Measurements from ENCODE around the gene SEMA5A.
"Not testable (repeated sequence)": the region's sequence is repeated elsewhere in the genome, so short reads cannot be mapped to it uniquely, and the experiment has no call there.

Gene SEMA5A

GRCh38 chr5:9363026-9363425 lies 182.8 kb downstream of the SEMA5A start:
- Histone ChIP-seq H3K4me1 (ENCODE audit: control insufficient read depth, insufficient read depth, low read length) (no peaks in the 10 kb centered on the region), H3K27ac (ENCODE audit: low read depth, low read length) (no peak overlapping the region), H3K4me3 (ENCODE audit: low read length) (no peak overlapping the region), H3K9ac (ENCODE audit: low read length) (no peak overlapping the region), H3K36me3 (ENCODE audit: control insufficient read depth, insufficient read depth, low read length) (no peaks in the 10 kb centered on the region), H3K27me3 (ENCODE audit: control insufficient read depth, insufficient read depth, low read length) (no peaks in the 10 kb centered on the region)

GRCh38 chr5:9362600-9362999 lies 183.3 kb downstream of the SEMA5A start:
- Histone ChIP-seq H3K4me1 (ENCODE audit: control insufficient read depth, insufficient read depth, low read length) (no peaks in the 10 kb centered on the region), H3K36me3 (ENCODE audit: control insufficient read depth, insufficient read depth, low read length) (no peaks in the 10 kb centered on the region), H3K9ac (ENCODE audit: low read length) (no peak overlapping the region), H3K27me3 (ENCODE audit: control insufficient read depth, insufficient read depth, low read length) (no peaks in the 10 kb centered on the region), H3K4me3 (ENCODE audit: low read length) (no peak overlapping the region), H3K27ac (ENCODE audit: low read depth, low read length) (no peak overlapping the region)

- no peak overlapping the region for H3K27ac ChIP-seq (ENCODE audit: low read depth, low read length)
- H3K27me3 ChIP-seq (ENCODE audit: control insufficient read depth, insufficient read depth, low read length) = no peaks in the 10 kb centered on the region
- no peaks in the 10 kb centered on the region for H3K4me1 ChIP-seq (ENCODE audit: control insufficient read depth, insufficient read depth, low read length)
- H3K4me3 ChIP-seq (ENCODE audit: low read length) = no peak overlapping the region
- H3K36me3 ChIP-seq (ENCODE audit: control insufficient read depth, insufficient read depth, low read length) = no peaks in the 10 kb centered on the region
- H3K9ac ChIP-seq (ENCODE audit: low read length) = no peak overlapping the region
Observed at GRCh38 chr5:9361835-9362234, 184.0 kb downstream of the SEMA5A start.

GRCh38 chr5:9358961-9359685 lies 186.8 kb downstream of the SEMA5A start:
- Histone ChIP-seq H3K36me3 (ENCODE audit: control insufficient read depth, insufficient read depth, low read length) (no peaks in the 10 kb centered on the region), H3K27ac (ENCODE audit: low read depth, low read length) (no peak overlapping the region), H3K4me3 (ENCODE audit: low read length) (no peak overlapping the region), H3K9ac (ENCODE audit: low read length) (no peak overlapping the region), H3K27me3 (ENCODE audit: control insufficient read depth, insufficient read depth, low read length) (no peaks in the 10 kb centered on the region), H3K4me1 (ENCODE audit: control insufficient read depth, insufficient read depth, low read length) (peaks cover 3% of the 10 kb centered on the region)

- H3K36me3 ChIP-seq (ENCODE audit: control insufficient read depth, insufficient read depth, low read length) = no peaks in the 10 kb centered on the region
- H3K4me1 ChIP-seq (ENCODE audit: control insufficient read depth, insufficient read depth, low read length) = peaks cover 3% of the 10 kb centered on the region
- H3K27me3 ChIP-seq (ENCODE audit: control insufficient read depth, insufficient read depth, low read length) = no peaks in the 10 kb centered on the region
- H3K9ac ChIP-seq (ENCODE audit: low read length) = no peak overlapping the region
- H3K27ac ChIP-seq (ENCODE audit: low read depth, low read length) = no peak overlapping the region
- no peak overlapping the region for H3K4me3 ChIP-seq (ENCODE audit: low read length)
Observed at GRCh38 chr5:9356351-9356825, 189.5 kb downstream of the SEMA5A start.

- Histone ChIP-seq H3K4me1 (ENCODE audit: control insufficient read depth, insufficient read depth, low read length) (peaks cover 3% of the 10 kb centered on the region), H3K27me3 (ENCODE audit: control insufficient read depth, insufficient read depth, low read length) (no peaks in the 10 kb centered on the region), H3K4me3 (ENCODE audit: low read length) (no peak overlapping the region), H3K36me3 (ENCODE audit: control insufficient read depth, insufficient read depth, low read length) (no peaks in the 10 kb centered on the region), H3K9ac (ENCODE audit: low read length) (no peak overlapping the region), H3K27ac (ENCODE audit: low read depth, low read length) (no peak overlapping the region)
Observed at GRCh38 chr5:9354336-9355081, 191.4 kb downstream of the SEMA5A start.

- H3K27ac ChIP-seq (ENCODE audit: low read depth, low read length); H3K27me3 ChIP-seq (ENCODE audit: control insufficient read depth, insufficient read depth, low read length); H3K4me3 ChIP-seq (ENCODE audit: low read length); H3K9ac ChIP-seq (ENCODE audit: low read length); H3K36me3 ChIP-seq (ENCODE audit: control insufficient read depth, insufficient read depth, low read length); H3K4me1 ChIP-seq (ENCODE audit: control insufficient read depth, insufficient read depth, low read length): not testable (repeated sequence)
Observed at GRCh38 chr5:9353048-9353447, 192.8 kb downstream of the SEMA5A start.

- H3K27ac ChIP-seq (ENCODE audit: low read depth, low read length) = no peak overlapping the region
- peaks cover 2% of the 10 kb centered on the region for H3K4me1 ChIP-seq (ENCODE audit: control insufficient read depth, insufficient read depth, low read length)
Observed at GRCh38 chr5:9351546-9351945, 194.3 kb downstream of the SEMA5A start.

GRCh38 chr5:9350301-9350797 lies 195.5 kb downstream of the SEMA5A start:
- H3K4me3 ChIP-seq (ENCODE audit: low read length) = no peak overlapping the region
- no peaks in the 10 kb centered on the region for H3K36me3 ChIP-seq (ENCODE audit: control insufficient read depth, insufficient read depth, low read length)
- H3K4me1 ChIP-seq (ENCODE audit: control insufficient read depth, insufficient read depth, low read length) = no peaks in the 10 kb centered on the region
- H3K27ac ChIP-seq (ENCODE audit: low read depth, low read length) = no peak overlapping the region
- no peaks in the 10 kb centered on the region for H3K27me3 ChIP-seq (ENCODE audit: control insufficient read depth, insufficient read depth, low read length)
- H3K9ac ChIP-seq (ENCODE audit: low read length) = no peak overlapping the region

More at GRCh38 chr5:9351546-9351945, 194.3 kb downstream of the SEMA5A start:
- Histone ChIP-seq H3K36me3 (ENCODE audit: control insufficient read depth, insufficient read depth, low read length) (no peaks in the 10 kb centered on the region), H3K4me3 (ENCODE audit: low read length) (no peak overlapping the region), H3K27me3 (ENCODE audit: control insufficient read depth, insufficient read depth, low read length) (no peaks in the 10 kb centered on the region), H3K9ac (ENCODE audit: low read length) (no peak overlapping the region)

- H3K9ac ChIP-seq (ENCODE audit: low read length) = no peak overlapping the region
- no peaks in the 10 kb centered on the region for H3K27me3 ChIP-seq (ENCODE audit: control insufficient read depth, insufficient read depth, low read length)
- H3K4me1 ChIP-seq (ENCODE audit: control insufficient read depth, insufficient read depth, low read length) = no peaks in the 10 kb centered on the region
- no peak overlapping the region for H3K4me3 ChIP-seq (ENCODE audit: low read length)
- no peaks in the 10 kb centered on the region for H3K36me3 ChIP-seq (ENCODE audit: control insufficient read depth, insufficient read depth, low read length)
- H3K27ac ChIP-seq (ENCODE audit: low read depth, low read length) = no peak overlapping the region
Observed at GRCh38 chr5:9348401-9348996, 197.4 kb downstream of the SEMA5A start.

GRCh38 chr5:9347541-9348295 lies 198.2 kb downstream of the SEMA5A start:
- Histone ChIP-seq H3K27ac (ENCODE audit: low read depth, low read length) (no peak overlapping the region), H3K4me1 (ENCODE audit: control insufficient read depth, insufficient read depth, low read length) (no peaks in the 10 kb centered on the region), H3K4me3 (ENCODE audit: low read length) (no peak overlapping the region), H3K9ac (ENCODE audit: low read length) (no peak overlapping the region), H3K27me3 (ENCODE audit: control insufficient read depth, insufficient read depth, low read length) (no peaks in the 10 kb centered on the region), H3K36me3 (ENCODE audit: control insufficient read depth, insufficient read depth, low read length) (no peaks in the 10 kb centered on the region)

GRCh38 chr5:9347032-9347431 lies 198.8 kb downstream of the SEMA5A start:
- no peaks in the 10 kb centered on the region for H3K27me3 ChIP-seq (ENCODE audit: control insufficient read depth, insufficient read depth, low read length)
- H3K27ac ChIP-seq (ENCODE audit: low read depth, low read length) = no peak overlapping the region
- H3K4me1 ChIP-seq (ENCODE audit: control insufficient read depth, insufficient read depth, low read length) = no peaks in the 10 kb centered on the region
- H3K4me3 ChIP-seq (ENCODE audit: low read length) = no peak overlapping the region
- H3K36me3 ChIP-seq (ENCODE audit: control insufficient read depth, insufficient read depth, low read length) = no peaks in the 10 kb centered on the region
- H3K9ac ChIP-seq (ENCODE audit: low read length) = no peak overlapping the region

All from rectal smooth muscle tissue (tissue), 1 donor.